HG03442 (cell line): ENCODE results near the gene ALDH1L1.
"Not testable (repeated sequence)": the region's sequence is repeated elsewhere in the genome, so short reads cannot be mapped to it uniquely, and the experiment has no call there.

Experiments
- ATAC-seq: cut with Tn5 transposase; IDR thresholded peaks from one replicate; pipeline ENCODE4 v1.9.1; 2021; ENCODE audit warnings: mild to moderate bottlenecking, moderate library complexity; ENCODE audit not compliant: unreplicated experiment

The ALDH1L1 gene

GRCh38 chr3:126085841-126086240, 94.5 kb downstream of the ALDH1L1 start:
- no peak for ATAC-seq

GRCh38 chr3:126085276-126085675, 95.1 kb downstream of the ALDH1L1 start:
- no peak for ATAC-seq

GRCh38 chr3:126084768-126085180, 95.6 kb downstream of the ALDH1L1 start:
- ATAC-seq: no peak

- ATAC-seq: peak; percentile 95
Observed at GRCh38 chr3:126083913-126084767, 96.2 kb downstream of the ALDH1L1 start, which contains the start of gene SLC41A3. Gene SLC41A3 (minus strand): TSS chr3:126084124. CDS start chr3:126068219, 15,905 bp downstream.

GRCh38 chr3:126083511-126083912, 96.9 kb downstream of the ALDH1L1 start:
- ATAC-seq: peak; percentile 43

- ATAC-seq: no peak
Observed at GRCh38 chr3:126083138-126083445, 97.3 kb downstream of the ALDH1L1 start.

- no peak for ATAC-seq
Observed at GRCh38 chr3:126082362-126083137, 97.8 kb downstream of the ALDH1L1 start.

- ATAC-seq: no peak
Observed at GRCh38 chr3:126081618-126082361, 98.6 kb downstream of the ALDH1L1 start.

GRCh38 chr3:126080970-126081369, 99.4 kb downstream of the ALDH1L1 start:
- ATAC-seq: no peak

GRCh38 chr3:126078866-126079265, 101.5 kb downstream of the ALDH1L1 start:
- no peak for ATAC-seq

GRCh38 chr3:126077754-126078153, 102.6 kb downstream of the ALDH1L1 start:
- ATAC-seq: no peak

GRCh38 chr3:126076140-126076539, 104.2 kb downstream of the ALDH1L1 start:
- no peak for ATAC-seq

GRCh38 chr3:126070146-126070545, 110.2 kb downstream of the ALDH1L1 start:
- ATAC-seq: no peak

- ATAC-seq: no peak
Observed at GRCh38 chr3:126067959-126068358, 112.4 kb downstream of the ALDH1L1 start.

GRCh38 chr3:126066676-126067075, 113.7 kb downstream of the ALDH1L1 start:
- not testable (repeated sequence) for ATAC-seq

- no peak for ATAC-seq
Observed at GRCh38 chr3:126065876-126066275, 114.5 kb downstream of the ALDH1L1 start.

- ATAC-seq: no peak
Observed at GRCh38 chr3:126064627-126065258, 115.6 kb downstream of the ALDH1L1 start.

GRCh38 chr3:126063358-126063965, 116.9 kb downstream of the ALDH1L1 start:
- no peak for ATAC-seq

GRCh38 chr3:126061301-126062032, 118.9 kb downstream of the ALDH1L1 start:
- no peak for ATAC-seq
